Adrenal gland (tissue), 5 donors: ENCODE results near the gene SCARB1.

Source experiments
- CTCF ChIP-seq, 6 experiments: fragments of 450-650 bp in 4 of 6; fragments of 200-600 bp in 2 of 6; sonication (generic) in 1 of 6; IDR thresholded peaks; 1 replicate in 5 of 6; 2 replicates in 1 of 6; pipeline versions ENCODE4 v1.5.1 to v1.8.0; 2016 to 2021; ENCODE audit warnings: antibody characterized with exemption in 6 of 6, mild to moderate bottlenecking in 2 of 6, moderate library complexity in 1 of 6
- POLR2A ChIP-seq, 2 donors: fragments of 450-650 bp; IDR thresholded peaks; one replicate each; pipeline ENCODE4 v1.6.1; 2017; ENCODE audit warnings: antibody characterized with exemption in 2 of 2, mild to moderate bottlenecking in 2 of 2, moderate library complexity in 1 of 2
- donor health status: DM: no; HTN: no; CAD: no.

- no peak for TF ChIP-seq POLR2A (IDR thresholded peaks at IDR 0.05)
- no peak for TF ChIP-seq CTCF (IDR thresholded peaks at IDR 0.05)
These were observed 105.1 kb downstream of the SCARB1 start for GRCh38 chr12:124758266-124759220.
